GM12872 (cell line): Measurements from ENCODE around the gene XPOT.

Experiments
- CTCF ChIP-seq: IDR thresholded peaks from 3 replicates; pipeline ENCODE4 v1.5.1; 2011; ENCODE audit warnings: low read depth, mild to moderate bottlenecking, low read length, moderate library complexity; ENCODE audit not compliant: insufficient read depth

XPOT gene

DNA sequence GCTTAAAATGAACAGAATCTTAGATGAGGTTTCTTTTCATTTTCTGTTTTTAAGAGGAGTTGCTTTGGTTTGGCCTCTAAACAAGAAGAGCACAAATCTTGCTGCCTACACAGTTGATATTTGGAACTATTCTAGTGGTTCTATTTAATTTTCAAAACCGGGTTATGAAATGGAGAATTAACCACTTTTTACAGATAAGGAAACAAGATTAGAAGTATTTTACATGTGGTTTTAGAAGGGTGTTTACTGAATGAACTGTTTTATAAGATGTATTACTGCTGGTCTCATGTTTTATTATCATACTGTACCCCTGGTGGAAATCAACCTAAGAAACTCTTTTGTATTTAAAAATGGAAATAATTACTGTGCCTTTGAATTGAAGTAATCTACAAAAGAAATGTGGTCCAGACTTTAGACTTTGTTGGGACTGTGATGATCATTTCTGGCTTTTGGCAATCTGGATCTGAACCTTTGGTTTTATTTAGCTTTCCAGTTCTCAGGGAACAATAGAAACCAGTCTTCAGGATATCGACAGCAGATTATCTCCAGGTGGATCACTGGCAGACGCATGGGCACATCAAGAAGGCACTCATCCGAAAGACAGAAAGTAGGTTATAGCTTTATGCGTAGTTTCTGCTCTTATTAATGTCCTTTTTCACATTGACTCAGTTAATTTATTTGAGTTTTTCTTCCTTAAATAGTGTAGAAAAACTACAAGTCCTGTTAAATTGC is 91.0 kb downstream of the XPOT start:
- TF ChIP-seq CTCF: no peak

DNA sequence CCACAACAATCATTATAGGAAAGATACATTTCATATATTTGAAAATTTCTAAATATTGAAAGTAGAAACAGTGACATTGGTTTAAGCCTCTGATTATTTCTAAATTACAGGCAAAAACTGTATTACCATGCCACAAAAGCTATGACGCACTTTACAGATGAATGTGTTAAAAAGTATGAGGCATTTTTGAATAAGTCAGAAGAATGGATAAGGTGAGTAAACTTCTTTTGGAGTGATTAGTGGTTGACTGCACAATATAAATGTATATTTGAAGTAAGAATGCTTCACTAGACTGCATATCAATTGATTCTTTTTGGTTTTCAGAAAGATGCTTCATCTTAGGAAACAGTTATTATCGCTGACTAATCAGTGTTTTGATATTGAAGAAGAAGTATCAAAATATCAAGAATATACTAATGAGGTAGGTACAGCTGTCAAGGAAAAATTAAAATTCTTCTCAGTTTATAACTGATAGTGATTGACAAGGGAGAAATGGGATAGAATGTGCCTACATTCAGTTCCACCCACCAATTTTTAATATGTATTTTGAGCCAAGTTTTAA is 92.7 kb downstream of the XPOT start:
- TF ChIP-seq CTCF: no peak

- no peak for TF ChIP-seq CTCF
Measured at GRCh38 chr12:64497484-64497883, 93.3 kb downstream of the XPOT start.

DNA sequence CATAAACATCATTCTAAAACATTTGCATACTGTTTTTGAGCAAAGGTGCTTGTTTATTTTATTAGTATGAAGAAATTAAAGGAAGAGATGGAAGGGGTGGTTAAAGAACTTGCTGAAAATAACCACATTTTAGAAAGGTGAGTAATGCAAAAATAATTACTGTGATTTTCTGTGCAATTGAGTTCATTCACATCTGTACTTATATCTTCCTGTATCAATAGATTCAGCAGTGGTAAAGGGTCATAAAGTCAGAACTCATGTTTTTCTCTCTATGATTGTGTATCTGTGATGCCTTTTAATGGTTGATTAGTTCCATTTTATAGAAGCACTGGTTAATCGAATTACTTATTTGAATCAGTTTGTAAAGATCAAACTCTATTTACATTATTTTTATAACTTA is 93.7 kb downstream of the XPOT start:
- TF ChIP-seq CTCF: no peak

DNA sequence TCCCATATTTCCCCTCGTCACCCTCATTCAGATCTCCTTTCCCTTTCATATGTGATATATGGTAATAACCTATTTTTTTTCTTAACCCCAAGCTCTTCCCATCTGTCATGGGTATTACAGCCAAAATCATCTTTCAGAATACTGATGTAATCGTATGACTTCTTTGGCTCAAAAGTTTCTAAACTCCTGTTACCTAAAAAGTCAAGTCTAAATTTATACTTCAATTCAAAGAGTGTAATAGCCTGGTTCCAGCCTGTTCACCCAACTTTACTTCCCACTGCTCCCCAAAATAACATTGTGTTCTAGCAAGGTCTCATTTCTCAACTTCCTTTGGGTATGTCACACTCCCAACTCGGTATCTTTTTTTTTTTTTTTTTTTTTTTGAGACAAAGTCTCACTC is 96.2 kb downstream of the XPOT start:
- no peak for TF ChIP-seq CTCF
